Neural cell (in vitro differentiated cells): ENCODE data around the gene ARHGAP18.

Experiments
- EP300 ChIP-seq: fragments of 450-650 bp; conservative IDR thresholded peaks from 2 replicates; pipeline ENCODE4 v1.6.1; 2014; ENCODE audit warnings: antibody characterized with exemption, mild to moderate bottlenecking, moderate library complexity; ENCODE audit not compliant: poor library complexity, severe bottlenecking
- EZH2 ChIP-seq: fragments of 200-600, 300-800 bp; shearing (Covaris generic), sonication (generic); IDR thresholded peaks from 2 replicates; pipeline ENCODE4 v1.6.1; 2014; ENCODE audit warnings: antibody characterized with exemption, low read length, borderline replicate concordance, mild to moderate bottlenecking; ENCODE audit not compliant: insufficient read depth, poor library complexity, severe bottlenecking
- MXI1 ChIP-seq: fragments of 450-650 bp; conservative IDR thresholded peaks from 2 replicates; pipeline ENCODE4 v1.6.1; 2014; ENCODE audit warnings: antibody characterized with exemption, mild to moderate bottlenecking; ENCODE audit not compliant: poor library complexity, severe bottlenecking
- POLR2AphosphoS5 ChIP-seq: IDR thresholded peaks from 2 replicates; pipeline ENCODE4 v1.6.1; 2012
- RAD21 ChIP-seq: fragments of 450-650 bp; conservative IDR thresholded peaks from 2 replicates; pipeline ENCODE4 v1.6.1; 2014; ENCODE audit warnings: antibody characterized with exemption, mild to moderate bottlenecking, moderate library complexity
- REST ChIP-seq: IDR thresholded peaks from 2 replicates; pipeline ENCODE4 v1.6.1; 2012; ENCODE audit warnings: borderline replicate concordance
- SMC3 ChIP-seq: fragments of 450-650 bp; conservative IDR thresholded peaks from 2 replicates; pipeline ENCODE4 v1.6.1; 2014; ENCODE audit warnings: antibody characterized with exemption, mild to moderate bottlenecking, moderate library complexity; ENCODE audit not compliant: poor library complexity
- TAF1 ChIP-seq: IDR thresholded peaks from 2 replicates; pipeline ENCODE4 v1.6.1; 2012; ENCODE audit warnings: low read depth
- TF ChIP-seq, protein P1 (sequence below): fragments of 450-650 bp; IDR thresholded peaks from 2 replicates; pipeline ENCODE4 v1.5.1; 2014; ENCODE audit warnings: antibody characterized with exemption, mild to moderate bottlenecking, moderate library complexity; ENCODE audit not compliant: poor library complexity, severe bottlenecking

DNA sequence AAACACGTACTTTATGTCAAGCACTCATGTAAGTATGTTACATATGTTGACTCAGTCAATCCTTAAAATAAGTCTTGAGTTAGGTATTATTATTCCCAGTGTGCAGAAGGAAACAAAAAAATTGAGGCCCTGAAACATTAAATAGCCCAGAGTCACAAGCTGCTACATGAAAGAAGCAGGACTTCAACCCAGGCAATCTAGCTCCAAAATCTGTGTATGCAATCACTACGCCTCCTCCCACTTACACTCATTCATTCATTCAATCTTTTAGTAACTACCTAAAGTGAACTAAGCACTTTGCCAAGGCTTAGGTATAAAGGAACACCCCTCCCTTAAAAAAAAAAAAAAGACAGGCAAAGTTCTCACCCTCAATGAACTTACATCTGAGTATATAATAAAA, 9.3 kb downstream of the ARHGAP18 start:
- TF ChIP-seq REST: no peak
- TF ChIP-seq, protein P1, sequence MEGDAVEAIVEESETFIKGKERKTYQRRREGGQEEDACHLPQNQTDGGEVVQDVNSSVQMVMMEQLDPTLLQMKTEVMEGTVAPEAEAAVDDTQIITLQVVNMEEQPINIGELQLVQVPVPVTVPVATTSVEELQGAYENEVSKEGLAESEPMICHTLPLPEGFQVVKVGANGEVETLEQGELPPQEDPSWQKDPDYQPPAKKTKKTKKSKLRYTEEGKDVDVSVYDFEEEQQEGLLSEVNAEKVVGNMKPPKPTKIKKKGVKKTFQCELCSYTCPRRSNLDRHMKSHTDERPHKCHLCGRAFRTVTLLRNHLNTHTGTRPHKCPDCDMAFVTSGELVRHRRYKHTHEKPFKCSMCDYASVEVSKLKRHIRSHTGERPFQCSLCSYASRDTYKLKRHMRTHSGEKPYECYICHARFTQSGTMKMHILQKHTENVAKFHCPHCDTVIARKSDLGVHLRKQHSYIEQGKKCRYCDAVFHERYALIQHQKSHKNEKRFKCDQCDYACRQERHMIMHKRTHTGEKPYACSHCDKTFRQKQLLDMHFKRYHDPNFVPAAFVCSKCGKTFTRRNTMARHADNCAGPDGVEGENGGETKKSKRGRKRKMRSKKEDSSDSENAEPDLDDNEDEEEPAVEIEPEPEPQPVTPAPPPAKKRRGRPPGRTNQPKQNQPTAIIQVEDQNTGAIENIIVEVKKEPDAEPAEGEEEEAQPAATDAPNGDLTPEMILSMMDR: no peak
- TF ChIP-seq POLR2AphosphoS5: no peak
- no peak for TF ChIP-seq EZH2
- no peak for TF ChIP-seq RAD21
- no peak for TF ChIP-seq EP300
- no peak for TF ChIP-seq MXI1
- TF ChIP-seq SMC3: no peak
- no peak for TF ChIP-seq TAF1
